B cell (primary cell): ENCODE data around the gene PAPSS1. TPM values are rescaled to one million over a fixed set of nuclear protein-coding genes. Genes with fewer than 3 reads are reported as not detected.

Source experiments
- ATAC-seq: fragments of 200-7000 bp; cut with Tn5 transposase; one replicate; pipeline ENCODE4 v1.10.0; 2021; ENCODE audit warnings: low read depth, mild to moderate bottlenecking, moderate number of reproducible peaks, moderate library complexity
- CTCF ChIA-PET: fragments of 350-600 bp; sonication (Branson Sonifier 250); formaldehyde crosslinking; loops from one replicate; lab custom pipeline; 2021; ENCODE audit warnings: antibody characterized with exemption, inconsistent platforms; lab: Charles Lee
- POLR2A ChIA-PET: fragments of 350-600 bp; sonication (Branson Sonifier 250); formaldehyde crosslinking; loops from one replicate; lab custom pipeline; 2021; ENCODE audit warnings: antibody characterized with exemption; lab: Charles Lee
- DNase-seq: peaks from one replicate; pipeline ENCODE4 v3.0.0; 2013
- H2AFZ ChIP-seq: 2 replicates; pipeline ENCODE4 v1.6.1; 2012; ENCODE audit warnings: mild to moderate bottlenecking, low read depth, low read length; ENCODE audit not compliant: insufficient read depth, poor library complexity, severe bottlenecking
- H3K27ac ChIP-seq, 2 donors: 1 replicate in 1 of 2; 2 replicates in 1 of 2; pipeline ENCODE4 v1.5.1; 2012 to 2013; ENCODE audit warnings: low read length in 2 of 2, mild to moderate bottlenecking in 2 of 2, moderate library complexity in 1 of 2
- H3K27me3 ChIP-seq, 4 experiments: fragments of 200-600 bp in 1 of 4; sonication (generic) in 1 of 4; replicated peaks in 1 of 4; 1 replicate in 2 of 4; 2 replicates in 2 of 4; pipeline versions ENCODE4 v1.6.1 to v1.7.0; 2013 to 2016; ENCODE audit warnings: low read length in 3 of 4, mild to moderate bottlenecking in 2 of 4, mixed read lengths in 1 of 4, moderate library complexity in 1 of 4; ENCODE audit not compliant: insufficient read depth in 4 of 4, control insufficient read depth in 3 of 4; ENCODE audit errors: control extremely low read depth in 1 of 4
- H3K36me3 ChIP-seq, 2 experiments: replicated peaks in 1 of 2; 1 replicate in 1 of 2; 2 replicates in 1 of 2; pipeline versions ENCODE4 v1.6.1 to v1.7.1; 2013; ENCODE audit warnings: low read length in 1 of 2; ENCODE audit not compliant: insufficient read depth in 2 of 2, control insufficient read depth in 1 of 2; ENCODE audit errors: control extremely low read depth in 1 of 2, extremely low read depth in 1 of 2
- H3K4me1 ChIP-seq, 2 donors: fragments of 200-600 bp in 1 of 2; sonication (generic) in 1 of 2; 1 replicate in 1 of 2; 2 replicates in 1 of 2; pipeline versions ENCODE4 v1.5.1 to v1.6.1; 2013 to 2017; ENCODE audit warnings: low read length in 2 of 2; ENCODE audit not compliant: control insufficient read depth in 2 of 2, insufficient read depth in 2 of 2
- H3K4me2 ChIP-seq: replicated peaks from 2 replicates; pipeline ENCODE3; 2012; ENCODE audit warnings: mild to moderate bottlenecking, low read depth, low read length; ENCODE audit not compliant: poor library complexity, severe bottlenecking
- H3K4me3 ChIP-seq, 5 experiments: fragments of 200-600 bp in 1 of 5; sonication (generic) in 1 of 5; 1 replicate in 3 of 5; 2 replicates in 2 of 5; pipeline versions ENCODE4 v1.5.1 to v1.7.0; 2011 to 2016; ENCODE audit warnings: low read length in 4 of 5, mild to moderate bottlenecking in 4 of 5, low read depth in 2 of 5, control low read depth in 1 of 5, moderate library complexity in 1 of 5; ENCODE audit not compliant: insufficient read depth in 1 of 5; ENCODE audit errors: control extremely low read depth in 1 of 5, extremely low read depth in 1 of 5
- H3K79me2 ChIP-seq: fragments of 200-600 bp; sonication (generic); one replicate; pipeline ENCODE4 v1.6.0; 2016; ENCODE audit warnings: low read length; ENCODE audit not compliant: control insufficient read depth, insufficient read depth
- H3K9ac ChIP-seq: fragments of 200-600 bp; sonication (generic); 2 replicates; pipeline ENCODE4 v1.6.1; 2017; ENCODE audit warnings: mild to moderate bottlenecking, low read length, moderate library complexity
- H3K9me3 ChIP-seq, 3 donors: one replicate each; pipeline versions ENCODE4 v1.6.1 to v1.7.1; 2013; ENCODE audit warnings: low read length in 2 of 3; ENCODE audit not compliant: control insufficient read depth in 2 of 3, insufficient read depth in 1 of 3; ENCODE audit errors: control extremely low read depth in 1 of 3
- H4K20me1 ChIP-seq: 2 replicates; pipeline ENCODE4 v1.6.0; 2012; ENCODE audit warnings: mild to moderate bottlenecking, low read length; ENCODE audit not compliant: insufficient read depth, control insufficient read depth, poor library complexity, severe bottlenecking
- H3K27ac Mint-ChIP-seq: one replicate; pipeline ENCODE4 v1.8.0; 2021; ENCODE audit warnings: mixed read lengths
- H3K27me3 Mint-ChIP-seq: one replicate; pipeline ENCODE4 v1.8.0; 2021; ENCODE audit warnings: mixed read lengths
- H3K4me1 Mint-ChIP-seq: one replicate; pipeline ENCODE4 v1.8.0; 2021; ENCODE audit warnings: mixed read lengths
- H3K4me3 Mint-ChIP-seq: one replicate; pipeline ENCODE4 v1.8.0; 2021; ENCODE audit warnings: mixed read lengths
- H3K9me3 Mint-ChIP-seq: one replicate; pipeline ENCODE4 v1.8.0; 2022; ENCODE audit warnings: mixed read lengths; ENCODE audit not compliant: insufficient read depth
- CTCF ChIP-seq: fragments of 200-600 bp; IDR thresholded peaks from one replicate; pipeline ENCODE4 v1.8.0; 2022; ENCODE audit warnings: antibody characterized with exemption, mild to moderate bottlenecking
- EZH2 ChIP-seq: IDR thresholded peaks from 2 replicates; pipeline ENCODE4 v1.6.1; 2012; ENCODE audit warnings: borderline replicate concordance, low read depth, mild to moderate bottlenecking, moderate library complexity, low read length; ENCODE audit not compliant: insufficient read depth, poor library complexity, severe bottlenecking
- WGBS: methylation state at CpG from one replicate; pipeline ENCODE4 v1.1.5; 2013; ENCODE audit warnings: missing lambda C conversion rate; ENCODE audit not compliant: insufficient coverage; 5-methylcytosine and 5-hydroxymethylcytosine counted together
- intact Hi-C: fragments of 100-400 bp; cut with micrococcal nuclease; formaldehyde crosslinking; loops from one replicate; pipeline ENCODE4 v1.10.0; 2022
- polyA plus RNA-seq: library from polyadenylated mRNA; depleted of rRNA; stranded (reverse); fragments of >200 nt; gene quantifications from 2 replicates; pipeline ENCODE4 v1.2.3, GENCODE V29; 2012
- total RNA-seq, 2 donors: library from RNA; stranded (reverse); fragments of 120-200 nt in 1 of 2; gene quantifications; 1 replicate in 1 of 2; 2 replicates in 1 of 2; pipeline versions ENCODE4 v1.2.3 to v1.2.4, GENCODE V29; 2013 to 2022

PAPSS1 gene
- total and polyA plus RNA-seq, 2 donors (not counting 1 experiment from before 2014, with no cell fraction given): 21.4 to 33.9 TPM

DNA sequence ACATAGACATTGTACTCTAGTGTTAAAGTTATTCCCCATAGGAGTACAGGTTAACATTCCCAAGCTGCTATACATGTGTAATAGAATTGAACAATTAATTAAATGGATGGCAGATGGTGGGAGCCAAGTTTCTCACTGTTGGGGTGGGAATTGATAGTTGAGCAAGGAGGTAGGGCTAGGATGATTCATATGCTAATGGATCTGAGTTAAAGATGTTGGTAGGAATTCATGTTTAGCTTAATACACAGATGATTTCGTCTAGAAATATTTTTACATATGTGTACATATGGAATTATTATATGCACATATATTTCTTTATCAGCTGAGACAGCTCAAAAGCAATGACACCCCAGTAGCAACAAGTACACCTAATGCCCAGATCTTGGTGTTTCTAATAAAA, 26.1 kb upstream of the PAPSS1 start:
- Histone ChIP-seq H4K20me1 (no peaks in the 10 kb centered on the region), H2AFZ (no peak overlapping the region), H3K27ac (no peak overlapping the region), H3K4me3 (no peak overlapping the region), H3K4me1 (no peaks in the 10 kb centered on the region), H3K27me3 (peaks cover 0 to 23% (median 7%) of the 10 kb centered on the region in 4 experiments), H3K79me2 (no peaks in the 10 kb centered on the region), H3K9ac (no peak overlapping the region), H3K9me3 (no peaks in the 10 kb centered on the region), H3K36me3 (no peaks in the 10 kb centered on the region), H3K4me2 (no peak overlapping the region)
- TF ChIP-seq EZH2: no peak
- TF ChIP-seq CTCF: no peak
- Mint-ChIP-seq H3K9me3 (no peaks in the 10 kb centered on the region), H3K4me1 (no peaks in the 10 kb centered on the region), H3K4me3 (no peak overlapping the region), H3K27me3 (peaks cover 30% of the 10 kb centered on the region), H3K27ac (no peak overlapping the region)
- CTCF ChIA-PET: interaction anchor here (1.9 to 3.3 kb wide), 2 partner anchors 10 to 12 kb away, joined by 5 to 19 read pairs; no protein-coding TSS in a partner anchor
- POLR2A ChIA-PET: no interaction called here
- no CpG with 5 or more reads among the region's 1 CpG for WGBS
- DNase-seq: no peak
- intact Hi-C loops: no loop called here
- ATAC-seq: no peak

GRCh38 chr4:107744532-107744931, 24.5 kb upstream of the PAPSS1 start:
- ChIA-PET CTCF (no interaction called here), POLR2A (no interaction called here)
- Histone ChIP-seq H4K20me1 (no peaks in the 10 kb centered on the region), H3K27me3 (peaks cover 0 to 18% (median 6%) of the 10 kb centered on the region in 4 experiments), H3K79me2 (no peaks in the 10 kb centered on the region), H3K9me3 (no peaks in the 10 kb centered on the region), H2AFZ (no peak overlapping the region), H3K36me3 (no peaks in the 10 kb centered on the region), H3K9ac (no peak overlapping the region), H3K27ac (no peak overlapping the region), H3K4me1 (no peaks in the 10 kb centered on the region), H3K4me3 (no peak overlapping the region), H3K4me2 (no peak overlapping the region)
- Mint-ChIP-seq H3K4me3 (no peak overlapping the region), H3K9me3 (no peaks in the 10 kb centered on the region), H3K27ac (no peak overlapping the region), H3K4me1 (no peaks in the 10 kb centered on the region), H3K27me3 (peaks cover 23% of the 10 kb centered on the region)
- intact Hi-C loops: no loop called here
- DNase-seq (no peak), ATAC-seq (no peak)
- TF ChIP-seq EZH2 (no peak), CTCF (no peak)
